Right lobe of liver (tissue), 6 donors: ENCODE measurements around the gene PRKN. TPM values are rescaled to one million over a fixed set of nuclear protein-coding genes. Genes with fewer than 3 reads are reported as not detected.
"Not testable (repeated sequence)": the region's sequence is repeated elsewhere in the genome, so short reads cannot be mapped to it uniquely, and the experiment has no call there.

Experiments
- ATAC-seq, 4 donors: fragments of 200-7000 bp; cut with Tn5 transposase; one replicate each; pipeline ENCODE4 v1.9.1; 2020; ENCODE audit warnings: mild to moderate bottlenecking in 4 of 4, moderate library complexity in 4 of 4
- DNase-seq, 3 donors: peaks; one replicate each; pipeline ENCODE4 v3.0.0-alpha.2; 2020
- H3K27ac ChIP-seq, 3 donors: fragments of 200-600 bp; one replicate each; pipeline ENCODE4 v1.8.0; 2022
- H3K27me3 ChIP-seq, 2 donors: fragments of 200-600 bp; one replicate each; pipeline ENCODE4 v1.8.0; 2022
- H3K36me3 ChIP-seq, 4 donors: fragments of 200-600 bp; sonication (generic) in 1 of 4; one replicate each; pipeline versions ENCODE4 v1.5.1 to v1.8.0; 2017 to 2022; ENCODE audit warnings: control low read depth in 1 of 4
- H3K4me1 ChIP-seq, 4 donors: fragments of 200-600 bp; sonication (generic) in 1 of 4; one replicate each; pipeline versions ENCODE4 v1.5.1 to v1.8.0; 2017 to 2022; ENCODE audit warnings: control low read depth in 1 of 4
- H3K4me3 ChIP-seq, 3 donors: fragments of 200-600 bp; one replicate each; pipeline ENCODE4 v1.8.0; 2022
- H3K9me3 ChIP-seq, 4 donors: fragments of 200-600 bp; sonication (generic) in 1 of 4; one replicate each; pipeline versions ENCODE4 v1.5.1 to v1.8.0; 2017 to 2022; ENCODE audit warnings: control low read depth in 1 of 4
- POLR2A ChIP-seq: fragments of 450-650 bp; IDR thresholded peaks from one replicate; pipeline ENCODE4 v1.6.1; 2017; ENCODE audit warnings: antibody characterized with exemption, mild to moderate bottlenecking
- WGBS: methylation state at CpG from one replicate; pipeline ENCODE4 v1.1.6; 2018; ENCODE audit warnings: low coverage, low lambda C conversion rate; ENCODE audit not compliant: insufficient coverage; ENCODE audit errors: missing lambda C conversion rate; 5-methylcytosine and 5-hydroxymethylcytosine counted together
- intact Hi-C, 2 donors: fragments of 100-400 bp; cut with DNase I; formaldehyde crosslinking; loops; one replicate each; pipeline versions ENCODE4 v1.11.2 to v1.14.1; 2022
- total RNA-seq, 6 experiments: library from RNA; depleted of rRNA in 2 of 6; stranded (reverse); fragments of >200 nt in 2 of 6; fragmentation: NEBNext Ultra II Directional in 3 of 6; extraction: Animal tissue kit (Norgen Biotek cat#: 25700) in 3 of 6; gene quantifications; one replicate each; pipeline versions ENCODE4 v1.1.0 to v1.2.4, GENCODE V29; 2016 to 2023
- TF ChIP-seq, protein P1 (sequence below), 4 donors: fragments of 200-600 bp in 3 of 4; fragments of 450-650 bp in 1 of 4; IDR thresholded peaks; one replicate each; pipeline versions ENCODE4 v1.5.1 to v1.8.0; 2016 to 2022; ENCODE audit warnings: antibody characterized with exemption in 4 of 4, mild to moderate bottlenecking in 2 of 4
- donor health status: DM: no; HTN: yes; CAD: no.
- donor health status: DM: no; HTN: no; CAD: no.
- donor health status: DM: no; HTN: no; CAD: no.
- donor health status: DM: no; HTN: yes; CAD: no.
- donor health status: DM: no; HTN: yes; CAD: no.

PRKN gene
- total RNA-seq, 6 experiments from 2014 or later: 1.1 to 3.7 (median 2.2) TPM

DNA sequence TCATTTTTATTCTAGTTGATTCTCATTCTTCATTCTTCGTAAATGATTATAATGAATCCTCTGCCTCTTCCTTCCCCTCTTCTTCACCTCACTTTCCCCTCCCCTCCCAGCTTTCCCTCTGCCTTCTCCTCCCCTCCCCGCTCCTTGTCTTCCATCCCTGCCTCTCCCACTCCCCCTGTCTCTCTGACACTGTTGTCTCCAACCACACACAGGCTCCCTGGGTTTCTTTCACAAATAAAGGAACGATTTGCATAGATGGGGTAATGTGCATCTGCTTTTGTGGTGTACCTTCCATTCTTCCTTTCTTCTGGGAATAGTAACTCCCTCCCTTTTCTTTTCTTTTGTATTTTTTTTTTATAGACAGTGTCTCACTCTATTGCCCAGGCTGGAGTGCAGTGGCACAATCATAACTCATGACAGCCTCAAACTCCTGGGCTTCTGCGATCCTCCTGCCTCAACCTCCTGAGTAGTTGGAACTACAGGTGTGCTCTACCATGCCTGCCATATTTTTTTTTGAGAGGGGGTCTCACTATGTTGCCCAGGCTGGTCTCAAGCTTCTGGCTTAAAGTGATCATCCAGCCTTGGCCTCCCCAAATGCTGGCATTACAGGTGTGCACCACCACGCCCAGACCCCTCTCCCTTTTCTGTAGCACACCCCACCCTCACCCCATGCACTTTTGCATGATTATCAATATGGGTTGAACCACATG is 318.6 kb downstream of the PRKN start:
- Histone ChIP-seq H3K4me3 (no peak overlapping the region), H3K27me3 (no peaks in the 10 kb centered on the region), H3K27ac (no peak overlapping the region), H3K36me3 (no peaks in the 10 kb centered on the region), H3K4me1 (no peaks in the 10 kb centered on the region), H3K9me3 (no peaks in the 10 kb centered on the region)
- no peak for DNase-seq
- ATAC-seq: no peak
- TF ChIP-seq, protein P1, sequence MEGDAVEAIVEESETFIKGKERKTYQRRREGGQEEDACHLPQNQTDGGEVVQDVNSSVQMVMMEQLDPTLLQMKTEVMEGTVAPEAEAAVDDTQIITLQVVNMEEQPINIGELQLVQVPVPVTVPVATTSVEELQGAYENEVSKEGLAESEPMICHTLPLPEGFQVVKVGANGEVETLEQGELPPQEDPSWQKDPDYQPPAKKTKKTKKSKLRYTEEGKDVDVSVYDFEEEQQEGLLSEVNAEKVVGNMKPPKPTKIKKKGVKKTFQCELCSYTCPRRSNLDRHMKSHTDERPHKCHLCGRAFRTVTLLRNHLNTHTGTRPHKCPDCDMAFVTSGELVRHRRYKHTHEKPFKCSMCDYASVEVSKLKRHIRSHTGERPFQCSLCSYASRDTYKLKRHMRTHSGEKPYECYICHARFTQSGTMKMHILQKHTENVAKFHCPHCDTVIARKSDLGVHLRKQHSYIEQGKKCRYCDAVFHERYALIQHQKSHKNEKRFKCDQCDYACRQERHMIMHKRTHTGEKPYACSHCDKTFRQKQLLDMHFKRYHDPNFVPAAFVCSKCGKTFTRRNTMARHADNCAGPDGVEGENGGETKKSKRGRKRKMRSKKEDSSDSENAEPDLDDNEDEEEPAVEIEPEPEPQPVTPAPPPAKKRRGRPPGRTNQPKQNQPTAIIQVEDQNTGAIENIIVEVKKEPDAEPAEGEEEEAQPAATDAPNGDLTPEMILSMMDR (IDR thresholded peaks at IDR 0.05): no peak
- TF ChIP-seq POLR2A: no peak
- WGBS: 48% methylated on average over 3 of the region's 5 CpGs
- intact Hi-C loops: no loop called here

- intact Hi-C loops: no loop called here
- ATAC-seq: no peak
- Histone ChIP-seq H3K4me1 (no peaks in the 10 kb centered on the region), H3K27me3 (no peaks in the 10 kb centered on the region), H3K9me3 (no peaks in the 10 kb centered on the region), H3K27ac (no peak overlapping the region), H3K36me3 (no peaks in the 10 kb centered on the region), H3K4me3 (no peak overlapping the region)
- TF ChIP-seq, protein P1 (IDR thresholded peaks at IDR 0.05): no peak
- TF ChIP-seq POLR2A: no peak
- no peak for DNase-seq
- whole genome bisulfite sequencing: 80% methylated on average over 4 of the region's 4 CpGs
Measured at GRCh38 chr6:162404951-162405350, 322.6 kb downstream of the PRKN start.

GRCh38 chr6:162403031-162403430 is 324.5 kb downstream of the PRKN start:
- Histone ChIP-seq H3K9me3 (peaks cover 0 to 3% (median 0%) of the 10 kb centered on the region in 4 donors), H3K4me1 (no peaks in the 10 kb centered on the region), H3K4me3 (no peak overlapping the region), H3K27me3 (no peaks in the 10 kb centered on the region), H3K36me3 (no peaks in the 10 kb centered on the region), H3K27ac (no peak overlapping the region)
- intact Hi-C loops: no loop called here
- no peak for DNase-seq
- WGBS: 91% methylated on average over 11 of the region's 11 CpGs
- no peak for ATAC-seq
- no peak for TF ChIP-seq POLR2A
- TF ChIP-seq, protein P1 (IDR thresholded peaks at IDR 0.05): no peak

DNA sequence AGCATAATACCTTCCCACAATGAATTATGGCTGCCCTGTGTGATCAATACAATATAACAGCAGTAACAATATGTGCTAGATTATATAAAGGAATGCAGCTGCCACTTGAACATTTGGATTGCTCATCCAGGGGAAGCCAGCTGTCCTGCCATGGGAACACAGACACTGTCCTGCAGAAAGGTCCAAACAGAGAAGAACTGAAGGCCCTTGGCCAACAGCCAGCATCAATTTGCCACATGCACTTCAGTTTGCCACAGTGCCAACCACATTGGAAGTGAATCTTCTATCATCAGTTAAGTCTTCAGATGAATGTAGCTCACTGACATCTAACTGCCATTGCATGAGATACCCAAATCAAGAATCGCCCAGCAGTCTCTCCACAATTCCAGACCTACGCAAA is 332.4 kb downstream of the PRKN start:
- Histone ChIP-seq H3K27ac (no peak overlapping the region), H3K4me3 (no peak overlapping the region), H3K4me1 (no peaks in the 10 kb centered on the region), H3K36me3 (no peaks in the 10 kb centered on the region), H3K27me3 (no peaks in the 10 kb centered on the region), H3K9me3 (peaks cover 0 to 3% (median 0%) of the 10 kb centered on the region in 4 donors)
- no peak for TF ChIP-seq POLR2A
- TF ChIP-seq, protein P1 (IDR thresholded peaks at IDR 0.05): no peak
- DNase-seq: no peak
- 80% methylated on average over 1 of the region's 2 CpGs for WGBS
- intact Hi-C loops: no loop called here
- ATAC-seq: no peak

DNA sequence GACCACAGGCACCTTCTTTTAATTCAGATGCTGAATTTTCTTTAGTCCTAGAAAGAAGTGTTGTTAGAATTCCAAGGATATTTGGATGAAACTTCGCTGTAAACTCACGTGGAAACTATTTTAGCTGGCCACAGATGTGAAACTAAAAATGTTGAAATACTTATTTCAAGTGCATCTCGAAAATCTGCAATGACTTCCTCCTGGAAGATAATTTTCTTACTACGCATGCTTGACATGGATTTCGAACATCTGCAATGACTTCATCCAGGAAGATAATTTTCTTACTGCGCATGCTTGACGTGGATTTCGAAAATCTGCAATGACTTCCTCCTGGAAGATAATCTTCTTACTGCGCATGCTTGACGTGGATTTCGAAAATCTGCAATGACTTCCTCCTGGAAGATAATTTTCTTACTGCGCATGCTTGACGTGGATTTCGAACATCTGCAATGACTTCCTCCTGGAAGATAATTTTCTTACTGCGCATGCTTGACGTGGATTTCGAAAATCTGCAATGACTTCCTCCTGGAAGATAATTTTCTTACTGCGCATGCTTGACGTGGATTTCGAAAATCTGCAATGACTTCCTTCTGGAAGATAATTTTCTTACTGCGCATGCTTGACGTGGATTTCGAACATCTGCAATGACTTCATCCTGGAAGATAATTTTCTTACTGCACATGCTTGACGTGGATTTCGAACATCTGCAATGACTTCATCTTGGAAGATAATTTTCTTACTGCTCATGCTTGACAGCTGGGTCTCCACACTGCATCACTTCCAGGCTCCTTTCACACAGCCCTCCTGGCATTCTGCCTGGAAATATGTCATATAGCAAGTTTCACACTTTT is 336.4 kb downstream of the PRKN start:
- intact Hi-C loops, H3K4me3 ChIP-seq, H3K9me3 ChIP-seq, H3K36me3 ChIP-seq, ATAC-seq, H3K27ac ChIP-seq, DNase-seq, H3K27me3 ChIP-seq: not testable (repeated sequence)
- peaks cover 0 to 23% (median 2%) of the 10 kb centered on the region in 4 donors for H3K4me1 ChIP-seq
- 88% methylated on average over 20 of the region's 25 CpGs for WGBS
